CD4-positive, CD25-positive, alpha-beta regulatory T cell (primary cell): ENCODE data around the gene DND1. TPM values are rescaled to one million over a fixed set of nuclear protein-coding genes. Genes with fewer than 3 reads are reported as not detected.
"Not testable (repeated sequence)": the region's sequence is repeated elsewhere in the genome, so short reads cannot be mapped to it uniquely, and the experiment has no call there.

Source experiments
- ATAC-seq, 2 donors: fragments of 150-1000 bp; cut with Tn5 transposase; one replicate each; pipeline ENCODE4 v1.10.0; 2021; ENCODE audit warnings: low read depth in 2 of 2, moderate number of reproducible peaks in 2 of 2, moderate library complexity in 1 of 2
- DNase-seq, 3 donors: peaks; one replicate each; pipeline versions ENCODE4 v3.0.0 to v3.0.0-alpha.2; 2012 to 2022; ENCODE audit warnings: mixed read lengths in 1 of 3
- H3K27ac ChIP-seq: one replicate; pipeline ENCODE4 v1.7.0; 2013; ENCODE audit warnings: mild to moderate bottlenecking, low read length; ENCODE audit not compliant: insufficient read depth, poor library complexity, severe bottlenecking
- H3K27me3 ChIP-seq: one replicate; pipeline ENCODE4 v1.7.0; 2013; ENCODE audit warnings: low read length; ENCODE audit not compliant: control insufficient read depth, insufficient read depth
- H3K36me3 ChIP-seq: one replicate; pipeline ENCODE4 v1.7.0; 2013; ENCODE audit warnings: mild to moderate bottlenecking, low read length, moderate library complexity; ENCODE audit not compliant: control insufficient read depth, insufficient read depth
- H3K4me1 ChIP-seq: 2 replicates; pipeline ENCODE4 v1.7.0; 2013; ENCODE audit warnings: mild to moderate bottlenecking, low read length; ENCODE audit not compliant: insufficient read depth, control insufficient read depth, poor library complexity, severe bottlenecking
- H3K4me3 ChIP-seq: one replicate; pipeline ENCODE4 v1.7.0; 2013; ENCODE audit warnings: low read depth, mild to moderate bottlenecking, low read length, moderate library complexity
- H3K9me3 ChIP-seq, 2 experiments: 1 replicate in 1 of 2; 2 replicates in 1 of 2; pipeline ENCODE4 v1.7.0; 2013; ENCODE audit warnings: low read length in 2 of 2, mild to moderate bottlenecking in 1 of 2, moderate library complexity in 1 of 2; ENCODE audit not compliant: control insufficient read depth in 2 of 2
- H3K27ac Mint-ChIP-seq, 3 donors: one replicate each; pipeline ENCODE4 v1.8.0; 2020 to 2022; ENCODE audit warnings: mild to moderate bottlenecking in 3 of 3, mixed read lengths in 3 of 3, moderate library complexity in 2 of 3
- H3K27me3 Mint-ChIP-seq: one replicate; pipeline ENCODE4 v1.8.0; 2022; ENCODE audit warnings: mild to moderate bottlenecking, mixed read lengths
- H3K36me3 Mint-ChIP-seq: one replicate; pipeline ENCODE4 v1.8.0; 2020; ENCODE audit warnings: mixed read lengths
- H3K4me1 Mint-ChIP-seq, 4 donors: one replicate each; pipeline ENCODE4 v1.8.0; 2020 to 2022; ENCODE audit warnings: mixed read lengths in 4 of 4, mild to moderate bottlenecking in 1 of 4
- H3K4me3 Mint-ChIP-seq, 4 donors: one replicate each; pipeline ENCODE4 v1.8.0; 2020 to 2022; ENCODE audit warnings: mild to moderate bottlenecking in 4 of 4, mixed read lengths in 4 of 4, moderate library complexity in 3 of 4
- H3K9me3 Mint-ChIP-seq, 7 donors: one replicate each; pipeline ENCODE4 v1.8.0; 2020 to 2022; ENCODE audit warnings: mixed read lengths in 7 of 7, mild to moderate bottlenecking in 3 of 7, moderate library complexity in 2 of 7
- polyA plus RNA-seq, 4 donors: library from polyadenylated mRNA; unstranded; fragments of 300-500 nt; fragmentation: Illumina TruSeq; gene quantifications; one replicate each; pipeline ENCODE4 v1.2.3, GENCODE V29; 2021
- total RNA-seq: library from RNA; stranded (reverse); gene quantifications from one replicate; pipeline ENCODE4 v1.2.3, GENCODE V29; 2022

DND1 gene
- total and polyA plus RNA-seq, 5 donors from 2014 or later = 2.1 TPM; not detected in 4

GRCh38 chr5:140642718-140643117 lies 30.7 kb downstream of the DND1 start:
- ATAC-seq (no peak), DNase-seq (no peak)
- Histone ChIP-seq H3K27ac (no peak overlapping the region), H3K27me3 (no peaks in the 10 kb centered on the region), H3K9me3 (no peaks in the 10 kb centered on the region), H3K36me3 (peaks cover 24% of the 10 kb centered on the region), H3K4me1 (peaks cover 32% of the 10 kb centered on the region), H3K4me3 (no peak overlapping the region)
- Mint-ChIP-seq H3K27me3 (no peaks in the 10 kb centered on the region), H3K36me3 (peaks cover 23% of the 10 kb centered on the region), H3K9me3 (peaks cover 0 to 1% (median 0%) of the 10 kb centered on the region in 7 donors), H3K27ac (no peak overlapping the region), H3K4me1 (peaks cover 18 to 74% (median 34%) of the 10 kb centered on the region in 4 donors), H3K4me3 (peak overlapping the region in 1 of 4 donors; percentile 94)

DNA sequence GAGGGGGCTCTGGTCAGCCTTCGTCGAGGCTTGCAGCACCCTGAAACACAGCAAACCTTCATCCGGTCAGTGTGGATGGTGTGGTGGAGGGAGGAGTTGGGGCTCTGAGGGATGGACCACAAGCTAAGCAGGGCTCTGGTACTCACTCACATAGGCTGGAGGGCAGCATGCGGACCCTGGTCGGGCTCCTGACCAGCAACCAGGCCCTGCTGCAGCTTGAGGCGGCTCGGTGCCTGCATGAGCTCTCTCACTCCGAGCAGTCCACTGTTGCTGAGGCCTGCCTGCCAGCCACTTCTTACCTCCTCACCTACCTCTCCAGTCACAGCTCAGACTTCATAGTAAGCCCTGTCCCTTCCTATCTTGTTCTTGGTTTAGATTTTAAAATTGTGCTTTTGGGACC lies 31.7 kb downstream of the DND1 start:
- H3K27me3 Mint-ChIP-seq = no peaks in the 10 kb centered on the region
- H3K9me3 ChIP-seq = no peaks in the 10 kb centered on the region
- ATAC-seq (no peak), DNase-seq (no peak)
- peaks cover 19% of the 10 kb centered on the region for H3K36me3 Mint-ChIP-seq
- H3K27me3 ChIP-seq = no peaks in the 10 kb centered on the region
- peaks cover 24% of the 10 kb centered on the region for H3K36me3 ChIP-seq
- H3K4me1 Mint-ChIP-seq = peaks cover 20 to 66% (median 34%) of the 10 kb centered on the region in 4 donors
- H3K4me3 ChIP-seq = no peak overlapping the region
- peaks cover 26% of the 10 kb centered on the region for H3K4me1 ChIP-seq
- peaks cover 0 to 1% (median 0%) of the 10 kb centered on the region in 7 donors for H3K9me3 Mint-ChIP-seq
- H3K27ac ChIP-seq = no peak overlapping the region
- peak overlapping the region; percentile 0 to 94 (median 28) for H3K4me3 Mint-ChIP-seq
- no peak overlapping the region for H3K27ac Mint-ChIP-seq

DNA sequence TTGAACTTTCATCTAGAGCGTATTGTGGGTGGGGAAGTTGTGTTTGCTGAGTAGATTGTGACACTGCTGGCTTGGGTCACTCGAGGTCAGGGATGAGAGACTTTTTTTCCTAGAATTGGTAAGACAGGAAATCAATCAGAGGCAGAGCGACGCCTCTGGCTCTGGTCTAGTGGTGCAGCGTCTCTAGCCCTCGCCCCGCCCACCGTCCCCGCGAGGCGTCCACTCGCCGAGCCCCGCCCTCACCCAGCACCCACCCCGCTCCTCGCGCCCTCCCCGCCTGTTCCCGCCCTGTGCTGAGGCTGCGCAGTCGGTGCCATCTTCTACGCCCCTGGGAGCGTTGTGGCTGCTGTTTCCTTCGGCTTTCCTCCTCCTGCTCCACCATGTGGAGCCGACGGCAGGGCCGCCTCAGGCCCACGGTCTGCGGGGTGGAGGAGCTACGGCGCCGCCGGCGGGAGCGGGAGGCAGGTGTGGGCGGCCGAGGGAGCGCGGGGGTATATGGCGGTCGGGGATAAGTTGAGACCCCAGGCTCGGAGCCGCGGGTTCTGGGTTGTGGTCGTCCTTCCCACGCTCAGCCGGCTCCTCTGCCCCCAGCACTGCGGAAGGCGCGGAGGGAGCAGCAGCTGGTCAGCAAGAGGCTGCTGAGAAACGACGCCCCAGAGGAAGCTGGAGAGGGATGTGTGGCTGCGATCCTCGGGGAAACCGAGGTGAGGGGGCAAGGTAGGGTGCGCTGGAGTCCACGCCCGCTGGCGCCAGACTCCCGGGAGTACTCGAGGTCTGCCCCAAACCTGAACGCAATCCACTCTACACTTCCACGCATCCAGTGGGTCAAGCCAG lies 34.0 kb downstream of the DND1 start, which contains the start of gene TMCO6:
TSS of gene TMCO6 (plus strand) at position 304 of the 834 bp plus-strand sequence. CDS start at position 381, 77 bp downstream.
- H3K4me3 ChIP-seq = peak within 1 kb of the TSS; percentile 93
- DNase-seq (peak; percentile 93 to 96 (median 96)), ATAC-seq (peak; percentile 99)
- H3K36me3 Mint-ChIP-seq = peaks cover 12% of the 10 kb centered on the region
- H3K27me3 Mint-ChIP-seq = no peaks in the 10 kb centered on the region
- H3K4me1 Mint-ChIP-seq = peaks cover 18 to 47% (median 31%) of the 10 kb centered on the region in 4 donors
- peak within 1 kb of the TSS; percentile 92 to 97 (median 94) for H3K27ac Mint-ChIP-seq
- peak within 1 kb of the TSS; percentile 83 for H3K27ac ChIP-seq
- H3K27me3 ChIP-seq = no peaks in the 10 kb centered on the region
- peaks cover 16% of the 10 kb centered on the region for H3K4me1 ChIP-seq
- peaks cover 0 to 1% (median 0%) of the 10 kb centered on the region in 7 donors for H3K9me3 Mint-ChIP-seq
- no peaks in the 10 kb centered on the region for H3K9me3 ChIP-seq
- H3K36me3 ChIP-seq = peaks cover 16% of the 10 kb centered on the region
- peak within 1 kb of the TSS; percentile 93 to 98 (median 95) for H3K4me3 Mint-ChIP-seq

DNA sequence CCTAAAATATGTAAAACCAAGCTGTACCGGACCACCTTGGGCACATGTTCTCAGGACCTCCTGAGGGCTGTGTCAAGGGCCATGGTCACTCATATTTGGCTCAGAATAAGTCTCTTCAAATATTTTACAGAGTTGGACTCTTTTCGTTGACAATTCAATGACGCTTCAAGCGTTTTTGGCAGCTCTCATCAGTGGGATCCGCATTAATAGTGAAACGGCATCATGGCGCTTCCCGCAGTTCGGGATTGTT lies 34.6 kb downstream of the DND1 start:
- not testable (repeated sequence) for H3K9me3 Mint-ChIP-seq, H3K36me3 Mint-ChIP-seq, DNase-seq, ATAC-seq, H3K27me3 ChIP-seq, H3K27me3 Mint-ChIP-seq, H3K9me3 ChIP-seq
- Histone ChIP-seq H3K4me1 (peaks cover 16% of the 10 kb centered on the region), H3K4me3 (peak overlapping the region; percentile 93), H3K36me3 (peaks cover 11% of the 10 kb centered on the region), H3K27ac (peak overlapping the region; percentile 83)
- H3K4me1 Mint-ChIP-seq = peaks cover 18 to 45% (median 29%) of the 10 kb centered on the region in 4 donors
- peak overlapping the region; percentile 92 to 97 (median 92) for H3K27ac Mint-ChIP-seq
- H3K4me3 Mint-ChIP-seq = peak overlapping the region; percentile 93 to 98 (median 95)

DNA sequence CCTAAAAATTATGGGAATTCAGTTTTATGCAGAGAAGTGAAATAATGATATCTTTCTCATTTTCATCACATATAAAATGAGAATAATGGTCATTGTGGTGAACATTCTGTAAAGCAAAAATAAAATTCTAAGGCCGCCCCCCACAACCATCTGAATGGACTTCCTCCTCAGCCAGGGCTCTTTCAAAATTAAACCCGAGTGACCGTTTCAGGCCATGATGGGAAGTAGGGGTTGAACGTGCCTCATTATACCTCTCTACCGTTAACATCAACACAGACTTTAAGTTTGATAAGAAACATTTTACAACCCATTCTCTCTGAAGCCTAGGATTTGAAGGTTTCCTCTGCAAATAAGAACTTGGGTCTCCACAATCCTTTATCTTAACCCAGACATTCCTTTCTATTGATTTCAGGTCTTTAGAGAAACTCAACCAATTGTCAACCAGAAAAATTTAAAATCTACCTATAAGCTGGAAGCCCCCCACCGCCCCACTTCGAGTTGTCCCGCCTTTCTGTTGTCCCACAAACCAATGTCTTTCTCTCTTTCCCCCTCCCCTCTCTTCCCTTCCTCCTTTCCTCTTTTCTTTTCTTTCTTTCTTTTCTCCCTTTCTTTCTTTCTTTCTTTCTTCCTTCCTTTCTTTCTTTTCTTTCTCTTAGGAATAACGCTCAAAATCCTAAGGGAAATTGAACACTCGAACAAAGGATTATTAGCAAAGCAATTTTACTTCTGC lies 35.8 kb downstream of the DND1 start:
- peaks cover 25% of the 10 kb centered on the region for H3K4me1 ChIP-seq
- Mint-ChIP-seq H3K4me1 (peaks cover 18 to 52% (median 35%) of the 10 kb centered on the region in 4 donors), H3K9me3 (peaks cover 0 to 1% (median 0%) of the 10 kb centered on the region in 7 donors), H3K36me3 (no peaks in the 10 kb centered on the region), H3K27ac (peak overlapping the region; percentile 15 to 80 (median 69)), H3K27me3 (peaks cover 10% of the 10 kb centered on the region), H3K4me3 (peak overlapping the region; percentile 27 to 93 (median 66))
- H3K27ac ChIP-seq = no peak overlapping the region
- DNase-seq (no peak), ATAC-seq (no peak)
- no peaks in the 10 kb centered on the region for H3K9me3 ChIP-seq
- no peak overlapping the region for H3K4me3 ChIP-seq
- H3K27me3 ChIP-seq = peaks cover 3% of the 10 kb centered on the region
- H3K36me3 ChIP-seq = peaks cover 6% of the 10 kb centered on the region

- H3K9me3 Mint-ChIP-seq = peaks cover 0 to 1% (median 0%) of the 10 kb centered on the region in 7 donors
- Histone ChIP-seq H3K27me3 (peaks cover 10% of the 10 kb centered on the region), H3K4me1 (peaks cover 36% of the 10 kb centered on the region), H3K27ac (no peak overlapping the region), H3K4me3 (no peak overlapping the region), H3K36me3 (no peaks in the 10 kb centered on the region), H3K9me3 (no peaks in the 10 kb centered on the region)
- H3K27me3 Mint-ChIP-seq = peaks cover 29% of the 10 kb centered on the region
- DNase-seq = no peak
- peak overlapping the region in 2 of 4 donors; percentile 13 to 91 for H3K4me3 Mint-ChIP-seq
- no peak for ATAC-seq
- H3K27ac Mint-ChIP-seq = no peak overlapping the region
- H3K4me1 Mint-ChIP-seq = peaks cover 15 to 50% (median 31%) of the 10 kb centered on the region in 4 donors
- H3K36me3 Mint-ChIP-seq = no peaks in the 10 kb centered on the region
Observed at GRCh38 chr5:140635291-140636257, 37.8 kb downstream of the DND1 start.

DNA sequence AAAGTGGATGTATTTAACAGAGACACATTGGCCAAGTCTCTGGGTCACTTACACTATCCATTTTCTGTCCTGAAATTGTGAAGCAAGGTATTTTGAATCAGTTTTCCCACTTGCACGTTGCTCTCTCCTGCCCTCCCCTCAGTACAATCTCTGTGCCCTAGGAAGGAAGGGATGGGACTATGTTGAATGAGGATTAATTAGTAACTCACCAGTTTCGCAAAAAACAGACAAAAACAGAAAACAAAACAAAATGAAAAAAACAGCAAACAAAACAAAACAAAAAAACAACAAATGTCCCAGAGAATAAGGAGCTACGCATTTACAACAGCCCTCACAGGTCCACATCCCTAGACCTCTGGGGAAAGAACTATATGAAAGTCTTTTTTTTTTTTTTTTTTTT lies 39.3 kb downstream of the DND1 start:
- H3K4me3 Mint-ChIP-seq = peak overlapping the region; percentile 29 to 90 (median 51)
- no peak overlapping the region for H3K27ac ChIP-seq
- peaks cover 0 to 1% (median 0%) of the 10 kb centered on the region in 7 donors for H3K9me3 Mint-ChIP-seq
- no peaks in the 10 kb centered on the region for H3K36me3 ChIP-seq
- H3K27me3 ChIP-seq = peaks cover 10% of the 10 kb centered on the region
- H3K4me3 ChIP-seq = no peak overlapping the region
- H3K27ac Mint-ChIP-seq = no peak overlapping the region
- H3K4me1 ChIP-seq = peaks cover 26% of the 10 kb centered on the region
- H3K4me1 Mint-ChIP-seq = peaks cover 10 to 38% (median 24%) of the 10 kb centered on the region in 4 donors
- H3K9me3 ChIP-seq = no peaks in the 10 kb centered on the region
- ATAC-seq (no peak), DNase-seq (no peak)
- H3K36me3 Mint-ChIP-seq = no peaks in the 10 kb centered on the region
- peaks cover 29% of the 10 kb centered on the region for H3K27me3 Mint-ChIP-seq
